IPS-20b (cell line): ENCODE measurements around the gene CSRNP3.

ENCODE experiments used
- H3K27ac ChIP-seq: one replicate; pipeline ENCODE4 v1.5.1; 2013; ENCODE audit warnings: low read length
- H3K27me3 ChIP-seq: 2 replicates; pipeline ENCODE4 v1.6.1; 2013; ENCODE audit warnings: mild to moderate bottlenecking, low read length, inconsistent platforms; ENCODE audit not compliant: insufficient read depth
- H3K36me3 ChIP-seq: 2 replicates; pipeline ENCODE4 v1.6.1; 2013; ENCODE audit warnings: low read depth, mild to moderate bottlenecking, inconsistent platforms, low read length, moderate library complexity; ENCODE audit not compliant: insufficient read depth
- H3K4me1 ChIP-seq: 2 replicates; pipeline ENCODE4 v1.6.1; 2013; ENCODE audit warnings: mild to moderate bottlenecking, control low read depth, inconsistent platforms, low read length, moderate library complexity; ENCODE audit not compliant: insufficient read depth
- H3K4me3 ChIP-seq: 2 replicates; pipeline ENCODE4 v1.5.1; 2013; ENCODE audit warnings: mild to moderate bottlenecking, low read length, inconsistent platforms
- H3K9ac ChIP-seq: 2 replicates; pipeline ENCODE4 v1.6.1; 2013; ENCODE audit warnings: low read depth, mild to moderate bottlenecking, inconsistent platforms, low read length, moderate library complexity
- H3K9me3 ChIP-seq: 2 replicates; pipeline ENCODE4 v1.6.1; 2013; ENCODE audit warnings: mild to moderate bottlenecking, low read depth, low read length, inconsistent platforms; ENCODE audit not compliant: insufficient read depth

CSRNP3 gene, protein sequence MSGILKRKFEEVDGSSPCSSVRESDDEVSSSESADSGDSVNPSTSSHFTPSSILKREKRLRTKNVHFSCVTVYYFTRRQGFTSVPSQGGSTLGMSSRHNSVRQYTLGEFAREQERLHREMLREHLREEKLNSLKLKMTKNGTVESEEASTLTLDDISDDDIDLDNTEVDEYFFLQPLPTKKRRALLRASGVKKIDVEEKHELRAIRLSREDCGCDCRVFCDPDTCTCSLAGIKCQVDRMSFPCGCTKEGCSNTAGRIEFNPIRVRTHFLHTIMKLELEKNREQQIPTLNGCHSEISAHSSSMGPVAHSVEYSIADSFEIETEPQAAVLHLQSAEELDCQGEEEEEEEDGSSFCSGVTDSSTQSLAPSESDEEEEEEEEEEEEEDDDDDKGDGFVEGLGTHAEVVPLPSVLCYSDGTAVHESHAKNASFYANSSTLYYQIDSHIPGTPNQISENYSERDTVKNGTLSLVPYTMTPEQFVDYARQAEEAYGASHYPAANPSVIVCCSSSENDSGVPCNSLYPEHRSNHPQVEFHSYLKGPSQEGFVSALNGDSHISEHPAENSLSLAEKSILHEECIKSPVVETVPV

DNA sequence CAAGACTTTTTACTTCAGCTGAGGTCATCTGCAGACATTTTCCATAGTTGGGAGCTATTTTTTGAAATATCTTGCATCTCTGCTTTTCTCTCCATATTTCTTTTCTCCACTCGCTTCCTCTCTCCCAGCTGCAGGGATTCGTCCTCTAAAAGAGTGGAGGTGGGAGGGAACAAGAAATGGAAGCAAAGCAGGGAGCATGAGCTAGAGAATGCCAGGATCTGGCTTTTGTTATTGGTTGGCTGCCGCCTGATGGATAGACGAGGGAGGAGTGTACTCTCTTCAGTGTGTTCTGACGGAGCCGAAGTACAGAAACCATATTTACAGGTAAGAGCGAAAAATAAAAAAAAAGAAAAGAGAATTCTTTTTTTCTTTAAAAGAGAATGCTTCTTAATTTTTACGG is at the start of gene CSRNP3:
Gene CSRNP3 (plus strand): TSS at position 282 of the 400 bp plus-strand sequence. CDS start 125,368 bp downstream, outside the sequence.
- peaks cover 19% of the 10 kb centered on the region for H3K4me1 ChIP-seq
- no peaks in the 10 kb centered on the region for H3K27me3 ChIP-seq
- H3K9ac ChIP-seq: peak within 1 kb of the TSS; percentile 84; the same call in 1 of the 2 replicates
- no peaks in the 10 kb centered on the region for H3K36me3 ChIP-seq
- H3K27ac ChIP-seq: peak within 1 kb of the TSS; percentile 65
- no peaks in the 10 kb centered on the region for H3K9me3 ChIP-seq
- peak within 1 kb of the TSS; percentile 84 for H3K4me3 ChIP-seq

DNA sequence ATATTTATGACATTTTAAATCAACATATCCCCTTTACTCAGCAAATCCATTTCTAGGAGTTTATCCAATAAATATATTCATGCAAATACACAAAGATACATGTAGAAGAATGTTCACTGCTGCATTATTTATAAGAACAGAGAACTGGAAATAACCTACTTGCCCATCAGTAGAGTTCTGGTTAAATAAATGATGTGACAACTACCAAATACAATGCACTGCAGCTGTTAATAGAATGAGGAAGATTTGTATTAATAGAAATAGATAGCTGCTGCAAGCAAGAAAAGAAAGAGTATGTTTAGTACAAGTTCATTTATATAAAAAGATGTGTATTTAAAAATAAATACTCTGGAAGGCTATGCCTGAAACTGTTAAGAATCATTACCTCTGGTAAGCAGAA is 49.3 kb upstream of the CSRNP3 start:
- Histone ChIP-seq H3K36me3 (no peaks in the 10 kb centered on the region), H3K27me3 (no peaks in the 10 kb centered on the region), H3K4me1 (no peaks in the 10 kb centered on the region; the same call in 1 of the 2 replicates), H3K27ac (no peak overlapping the region), H3K9ac (no peak overlapping the region), H3K4me3 (no peak overlapping the region), H3K9me3 (peaks cover 21% of the 10 kb centered on the region)

DNA sequence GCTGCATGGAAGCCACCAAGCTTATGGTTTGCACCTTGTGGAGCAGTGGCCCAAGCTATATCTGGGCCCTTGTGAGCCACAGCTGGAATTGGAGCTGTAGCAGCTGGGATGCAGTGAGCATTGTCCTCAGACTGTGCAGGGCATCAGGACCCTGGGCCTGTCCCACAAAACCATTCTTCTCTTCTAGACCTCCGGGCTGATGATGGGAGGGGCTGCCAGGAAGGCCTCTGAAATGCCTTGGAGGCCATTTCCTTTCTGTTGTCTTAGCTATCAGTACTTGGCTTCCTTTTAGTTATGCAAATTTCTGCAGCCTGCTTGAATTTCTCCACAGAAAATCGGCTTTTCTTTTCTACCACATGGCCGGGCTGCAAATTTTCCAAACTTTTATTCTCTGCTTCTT is 46.4 kb upstream of the CSRNP3 start:
- no peaks in the 10 kb centered on the region; the same call in 1 of the 2 replicates for H3K4me1 ChIP-seq
- H3K36me3 ChIP-seq: no peaks in the 10 kb centered on the region
- H3K27me3 ChIP-seq: no peaks in the 10 kb centered on the region
- no peak overlapping the region for H3K27ac ChIP-seq
- no peak overlapping the region for H3K4me3 ChIP-seq
- peaks cover 21% of the 10 kb centered on the region for H3K9me3 ChIP-seq
- no peak overlapping the region for H3K9ac ChIP-seq

DNA sequence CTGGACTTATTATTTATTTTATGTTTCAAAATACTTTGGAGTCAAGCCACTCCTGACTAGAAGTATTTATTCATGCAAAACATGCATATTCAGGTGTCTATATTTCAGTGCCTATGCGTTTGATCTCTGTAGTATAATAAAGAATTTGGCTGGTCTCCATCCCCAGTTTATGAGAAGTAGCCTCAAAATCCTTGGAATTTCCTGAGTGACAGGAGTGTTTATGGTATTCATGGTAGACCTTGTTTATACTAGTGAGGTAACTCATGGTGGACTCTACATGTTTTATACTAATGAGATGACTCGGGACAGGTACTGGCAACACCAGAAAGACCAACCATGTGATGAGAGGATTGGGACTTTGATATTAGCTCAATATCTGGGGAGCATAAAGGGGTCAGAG is 43.9 kb upstream of the CSRNP3 start:
- Histone ChIP-seq H3K9ac (no peak overlapping the region), H3K4me1 (no peaks in the 10 kb centered on the region), H3K27ac (no peak overlapping the region), H3K4me3 (no peak overlapping the region), H3K9me3 (peaks cover 21% of the 10 kb centered on the region), H3K36me3 (no peaks in the 10 kb centered on the region), H3K27me3 (no peaks in the 10 kb centered on the region)

DNA sequence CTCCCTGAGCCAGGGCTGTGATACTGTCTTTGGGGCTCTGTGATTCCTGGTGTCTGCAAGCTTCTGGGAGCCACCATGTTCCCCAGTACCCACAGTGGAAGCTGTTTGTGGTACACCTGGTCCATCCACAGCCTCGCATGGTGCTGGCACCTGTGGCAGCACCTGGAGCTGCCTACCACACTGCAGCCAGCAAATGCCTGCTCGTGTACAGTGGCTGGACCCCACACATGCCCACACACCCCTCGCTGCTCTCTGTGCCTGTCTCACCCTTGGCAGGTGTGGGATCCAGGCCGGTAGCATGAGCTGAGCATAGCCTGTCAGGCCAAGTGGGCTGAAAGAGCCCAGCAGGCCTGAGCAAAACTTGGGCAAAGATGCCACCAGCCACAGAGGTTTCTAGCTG is 41.8 kb upstream of the CSRNP3 start:
- H3K9me3 ChIP-seq: peaks cover 12% of the 10 kb centered on the region
- peaks cover 6% of the 10 kb centered on the region; the same call in 1 of the 2 replicates for H3K4me1 ChIP-seq
- no peaks in the 10 kb centered on the region for H3K27me3 ChIP-seq
- no peak overlapping the region for H3K27ac ChIP-seq
- no peak overlapping the region for H3K4me3 ChIP-seq
- no peak overlapping the region for H3K9ac ChIP-seq
- H3K36me3 ChIP-seq: no peaks in the 10 kb centered on the region

DNA sequence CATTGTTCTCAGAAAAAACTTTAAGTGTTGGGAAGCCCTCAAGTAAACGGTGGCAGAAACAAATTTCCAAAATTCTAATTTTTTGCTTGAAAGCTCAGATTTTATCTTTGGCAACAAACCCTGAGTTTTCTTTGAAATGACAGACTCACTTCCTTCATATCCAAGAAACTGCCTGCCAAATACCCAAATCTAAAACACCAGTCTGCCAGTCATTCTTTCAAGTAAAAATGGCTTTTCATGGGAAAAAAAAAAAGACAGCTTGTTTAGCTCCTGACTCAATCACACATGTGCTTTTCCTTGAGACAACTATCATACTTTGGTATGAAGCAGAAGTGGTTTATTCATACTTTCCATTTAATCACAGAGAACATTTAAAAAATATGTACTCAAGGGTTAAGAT is 40.6 kb upstream of the CSRNP3 start:
- no peak overlapping the region for H3K4me3 ChIP-seq
- peaks cover 10% of the 10 kb centered on the region; the same call in 1 of the 2 replicates for H3K4me1 ChIP-seq
- no peaks in the 10 kb centered on the region for H3K27me3 ChIP-seq
- no peaks in the 10 kb centered on the region for H3K9me3 ChIP-seq
- no peak overlapping the region for H3K9ac ChIP-seq
- no peak overlapping the region for H3K27ac ChIP-seq
- no peaks in the 10 kb centered on the region for H3K36me3 ChIP-seq

DNA sequence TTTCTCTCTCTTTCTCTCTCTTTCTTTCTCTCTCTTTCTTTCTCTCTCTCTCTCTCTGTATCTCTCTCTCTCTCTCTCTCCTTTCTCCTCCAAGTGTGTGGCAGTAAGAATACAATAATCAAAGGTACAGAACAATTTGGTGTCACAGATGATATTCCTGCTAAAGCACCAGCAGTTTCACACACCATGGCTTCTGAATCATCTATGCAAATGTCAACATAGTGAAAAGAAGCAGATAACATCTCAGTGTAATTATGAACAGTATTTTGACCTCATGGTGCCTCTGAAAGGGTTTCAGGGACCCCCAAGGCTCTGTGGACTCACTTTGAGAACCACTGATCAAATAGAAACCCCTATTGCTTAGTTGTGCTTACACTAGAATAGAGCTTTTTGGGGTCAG is 38.5 kb upstream of the CSRNP3 start:
- H3K27ac ChIP-seq: no peak overlapping the region
- H3K9ac ChIP-seq: no peak overlapping the region
- no peak overlapping the region for H3K4me3 ChIP-seq
- no peaks in the 10 kb centered on the region for H3K9me3 ChIP-seq
- no peaks in the 10 kb centered on the region for H3K27me3 ChIP-seq
- no peaks in the 10 kb centered on the region for H3K36me3 ChIP-seq
- peaks cover 23% of the 10 kb centered on the region; the same call in 1 of the 2 replicates for H3K4me1 ChIP-seq

DNA sequence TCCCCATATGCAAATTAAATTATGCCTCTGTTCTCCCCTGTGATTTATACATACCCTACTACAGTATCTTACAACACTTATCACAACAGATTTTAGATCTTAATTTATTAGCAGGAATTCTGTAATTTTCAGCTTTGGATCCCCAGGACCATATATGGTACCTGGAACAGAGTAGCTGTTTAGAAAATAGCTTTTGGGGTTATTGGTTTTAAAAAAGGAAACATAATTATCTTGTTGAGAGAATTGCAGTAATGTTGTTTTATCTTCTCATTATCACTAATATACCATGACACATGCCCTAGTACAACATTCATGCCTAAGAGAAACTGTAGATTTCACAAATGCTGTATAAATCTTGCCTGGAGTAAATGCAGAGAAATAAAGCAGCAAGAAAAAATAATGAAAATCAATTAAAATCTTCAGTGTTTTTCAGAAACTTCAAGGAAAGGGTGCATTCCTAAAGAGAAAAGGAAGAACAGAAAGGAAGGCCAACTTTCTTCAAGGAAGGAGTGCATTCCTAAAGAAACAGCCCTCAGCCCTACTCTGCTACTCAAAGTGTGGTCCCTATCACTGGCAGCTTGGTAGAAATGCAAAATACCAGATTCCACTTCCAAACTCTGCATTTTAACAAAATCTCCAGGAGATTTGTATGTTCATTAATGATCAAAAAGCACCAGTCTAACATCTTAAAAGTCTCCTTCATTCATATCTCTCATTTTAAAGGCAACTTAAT is 37.1 kb upstream of the CSRNP3 start:
- Histone ChIP-seq H3K27me3 (no peaks in the 10 kb centered on the region), H3K4me3 (no peak overlapping the region), H3K27ac (no peak overlapping the region), H3K36me3 (no peaks in the 10 kb centered on the region), H3K9ac (no peak overlapping the region), H3K9me3 (no peaks in the 10 kb centered on the region), H3K4me1 (peaks cover 26% of the 10 kb centered on the region; the same call in 1 of the 2 replicates)

DNA sequence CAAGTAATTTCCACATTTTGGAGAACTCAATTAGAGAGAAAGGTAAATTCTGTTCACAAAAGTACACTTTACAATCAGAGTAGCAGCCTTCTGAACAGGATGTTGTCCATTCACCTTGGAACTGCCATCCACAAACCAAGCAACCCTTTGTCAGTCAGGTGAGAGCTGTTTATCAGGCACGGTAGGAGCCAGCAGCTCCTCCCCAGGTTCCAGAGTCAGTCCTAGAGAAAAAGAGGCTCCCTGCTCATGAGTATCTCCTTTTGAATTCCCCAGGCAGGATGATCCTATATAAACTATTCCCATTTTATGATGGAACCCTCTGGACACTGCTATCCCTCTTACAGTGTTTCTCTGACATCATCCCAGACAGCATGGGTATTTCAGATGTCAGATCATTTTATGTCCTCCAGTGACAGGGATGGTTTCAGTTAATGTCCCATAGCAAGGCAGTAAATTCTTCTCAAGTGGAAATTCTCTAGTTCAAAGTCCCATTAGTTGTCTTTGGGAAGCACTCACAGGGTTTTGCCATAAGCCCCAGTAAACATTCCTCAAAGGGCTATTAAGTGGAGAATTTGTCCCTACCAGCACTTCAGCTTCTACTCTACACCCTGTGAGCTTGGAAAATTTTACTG is 34.5 kb upstream of the CSRNP3 start:
- Histone ChIP-seq H3K9ac (no peak overlapping the region), H3K4me1 (peaks cover 26% of the 10 kb centered on the region; the same call in 1 of the 2 replicates), H3K9me3 (no peaks in the 10 kb centered on the region), H3K36me3 (no peaks in the 10 kb centered on the region), H3K4me3 (no peak overlapping the region), H3K27ac (no peak overlapping the region), H3K27me3 (no peaks in the 10 kb centered on the region)

DNA sequence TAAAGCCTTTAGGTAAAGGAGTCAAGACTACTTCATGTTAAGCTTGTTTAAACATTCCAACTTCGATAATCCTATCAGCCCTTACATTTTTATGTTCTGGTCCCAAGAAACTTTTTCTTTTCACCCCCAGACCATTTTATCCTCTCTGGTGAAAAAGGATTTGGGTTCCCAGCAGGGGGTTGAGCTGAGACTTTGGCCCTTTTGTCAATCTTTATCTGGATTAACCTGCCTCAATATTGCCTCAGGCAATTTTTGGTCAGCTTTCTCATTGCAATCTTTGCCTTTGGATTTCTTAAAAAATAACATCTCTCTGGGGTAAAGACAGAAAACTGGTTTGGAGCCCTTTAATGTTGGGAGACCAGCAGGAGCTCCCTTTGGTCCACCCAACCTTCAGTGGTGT is 33.9 kb upstream of the CSRNP3 start:
- Histone ChIP-seq H3K4me3 (no peak overlapping the region), H3K9ac (no peak overlapping the region), H3K36me3 (no peaks in the 10 kb centered on the region), H3K9me3 (no peaks in the 10 kb centered on the region), H3K4me1 (peaks cover 26% of the 10 kb centered on the region; the same call in 1 of the 2 replicates), H3K27me3 (no peaks in the 10 kb centered on the region), H3K27ac (no peak overlapping the region)

DNA sequence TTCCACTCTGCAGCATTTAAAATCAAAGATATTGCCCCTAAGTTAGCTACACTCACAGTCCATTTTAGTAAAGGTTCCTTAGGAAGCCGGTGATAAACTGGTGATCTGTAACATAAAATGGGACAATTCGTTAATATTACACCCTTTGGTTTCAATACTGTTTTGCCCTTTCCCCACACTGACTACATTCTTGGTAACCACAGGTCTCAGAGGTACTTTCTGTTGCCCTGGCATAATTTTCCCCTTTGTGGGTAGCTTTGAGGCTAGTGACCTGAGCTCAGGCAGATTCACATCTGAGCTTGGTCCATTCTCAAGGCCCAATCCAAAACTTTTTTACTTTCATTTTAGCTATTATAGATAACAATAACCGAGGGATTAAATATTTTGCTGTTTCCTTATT is 32.9 kb upstream of the CSRNP3 start:
- Histone ChIP-seq H3K4me3 (no peak overlapping the region), H3K4me1 (peaks cover 26% of the 10 kb centered on the region; the same call in 1 of the 2 replicates), H3K9me3 (no peaks in the 10 kb centered on the region), H3K27me3 (no peaks in the 10 kb centered on the region), H3K9ac (no peak overlapping the region), H3K36me3 (no peaks in the 10 kb centered on the region), H3K27ac (no peak overlapping the region)
